K562 (cell line): Measurements from ENCODE around the gene IRX5. TPM values are rescaled to one million over a fixed set of nuclear protein-coding genes. Genes with fewer than 3 reads are reported as not detected.

Experiments
- ATAC-seq: fragments of 200-7000 bp; cut with Tn5 transposase; 3 replicates; pipeline ENCODE4 v1.9.1; 2020; ENCODE audit warnings: moderate library complexity
- BruUV-seq: library from RNA; stranded (reverse); fragments of 400-500 nt; replicated peaks from 2 replicates; lab custom pipeline; 2021; lab: Mats Ljungman, UMichigan
- CTCF ChIA-PET: fragments of 300-600 bp; formaldehyde crosslinking; extraction: SDS; loops from one replicate; lab custom pipeline; 2021; ENCODE audit warnings: low intra/inter-chr PET ratio; lab: Yijun Ruan, JAX
- POLR2A ChIA-PET: fragments of 300-600, 350-650 bp; sonication (Branson Sonifier 250); formaldehyde crosslinking; extraction: SDS; loops from one replicate; lab custom pipeline; 2021; ENCODE audit warnings: antibody characterized with exemption, inconsistent platforms; lab: Yijun Ruan, JAX
- DNase-seq, 4 experiments: peaks; one replicate each; pipeline versions ENCODE4 v3.0.0 to v3.0.0-alpha.2; 2011 to 2018; ENCODE audit warnings: low spot score in 3 of 4, mixed read lengths in 3 of 4; ENCODE audit errors: extremely low read depth in 1 of 4
- FAIRE-seq: peaks from 2 replicates; lab custom pipeline; 2011; peaks lifted over from hg19 to GRCh38; lab: Jason Lieb, UNC
- H2AFZ ChIP-seq: 2 replicates; pipeline ENCODE4 v1.6.0; 2011; ENCODE audit warnings: low read depth, low read length, control low read depth, inconsistent platforms
- H3K27ac ChIP-seq: fragments of 200-600 bp; 3 replicates; pipeline ENCODE4 v1.8.0; 2011; ENCODE audit warnings: low read depth, mild to moderate bottlenecking, control low read depth, inconsistent platforms, low read length, moderate library complexity, mixed read lengths; ENCODE audit errors: extremely low read depth
- H3K27me3 ChIP-seq, 2 experiments: fragments of 300-600 bp in 1 of 2; 2 replicates in 1 of 2; 3 replicates in 1 of 2; pipeline versions ENCODE4 v1.6.0 to v1.8.0; 2011; ENCODE audit warnings: inconsistent platforms in 2 of 2, low read length in 2 of 2, mild to moderate bottlenecking in 1 of 2, mixed read lengths in 1 of 2, moderate library complexity in 1 of 2; ENCODE audit not compliant: control insufficient read depth in 2 of 2, insufficient read depth in 2 of 2
- H3K36me3 ChIP-seq: fragments of 300-600 bp; 3 replicates; pipeline ENCODE4 v1.8.0; 2011; ENCODE audit warnings: mild to moderate bottlenecking, low read length, inconsistent platforms; ENCODE audit not compliant: control insufficient read depth, insufficient read depth
- H3K4me1 ChIP-seq, 2 experiments: fragments of 200-600 bp in 1 of 2; replicated peaks in 1 of 2; 2 replicates in 1 of 2; 3 replicates in 1 of 2; pipeline versions ENCODE4 v1.5.1 to v1.8.0; 2011; ENCODE audit warnings: inconsistent platforms in 2 of 2, low read length in 2 of 2, mild to moderate bottlenecking in 1 of 2, mixed read lengths in 1 of 2, moderate library complexity in 1 of 2; ENCODE audit not compliant: control insufficient read depth in 2 of 2, insufficient read depth in 2 of 2
- H3K4me2 ChIP-seq: 2 replicates; pipeline ENCODE4 v1.6.1; 2011; ENCODE audit warnings: low read length, control low read depth, inconsistent platforms, mixed read lengths; ENCODE audit not compliant: insufficient read depth
- H3K4me3 ChIP-seq: fragments of 200-600 bp; sonication (generic), shearing (Covaris generic); 2 replicates; pipeline ENCODE4 v1.5.1; 2016; ENCODE audit warnings: control low read depth, inconsistent platforms
- H3K79me2 ChIP-seq: fragments of 200-600 bp; 3 replicates; pipeline ENCODE4 v1.8.0; 2011; ENCODE audit warnings: low read length, inconsistent platforms; ENCODE audit not compliant: control insufficient read depth, insufficient read depth
- H3K9ac ChIP-seq, 2 experiments: 2 replicates each; pipeline versions ENCODE4 v1.6.0 to v1.6.1; 2011; ENCODE audit warnings: low read depth in 2 of 2, low read length in 2 of 2, control low read depth in 1 of 2, inconsistent platforms in 1 of 2, mild to moderate bottlenecking in 1 of 2, mixed read lengths in 1 of 2; ENCODE audit not compliant: insufficient read depth in 1 of 2
- H3K9me1 ChIP-seq: one replicate; pipeline ENCODE4 v1.6.0; 2011; ENCODE audit warnings: inconsistent platforms, mild to moderate bottlenecking, low read length, moderate library complexity; ENCODE audit not compliant: control insufficient read depth, insufficient read depth
- H3K9me3 ChIP-seq: replicated peaks from 2 replicates; pipeline ENCODE4 v1.5.1; 2011; ENCODE audit warnings: low read depth, low read length, inconsistent platforms; ENCODE audit not compliant: control insufficient read depth, insufficient read depth
- H4K20me1 ChIP-seq: replicated peaks from 2 replicates; pipeline ENCODE4 v1.6.1; 2011; ENCODE audit warnings: low read length, inconsistent platforms, mixed read lengths; ENCODE audit not compliant: control insufficient read depth, insufficient read depth
- ARHGAP35 ChIP-seq: fragments of 450-650 bp; IDR thresholded peaks from 2 replicates; pipeline ENCODE4 v1.6.1; 2018; ENCODE audit not compliant: partially characterized antibody
- CBX2 ChIP-seq: fragments of 200-600 bp; sonication (generic); IDR thresholded peaks from one replicate; pipeline ENCODE4 v1.6.1; 2012; ENCODE audit warnings: mild to moderate bottlenecking, low read length, inconsistent platforms; ENCODE audit not compliant: insufficient read depth, poor library complexity, severe bottlenecking
- CHAMP1 ChIP-seq: fragments of 450-650 bp; IDR thresholded peaks from 2 replicates; pipeline ENCODE4 v1.6.1; 2016; ENCODE audit warnings: mild to moderate bottlenecking
- CTCFL ChIP-seq: IDR thresholded peaks from 2 replicates; pipeline ENCODE4 v1.6.1; 2011; ENCODE audit warnings: borderline replicate concordance, low read depth, mild to moderate bottlenecking, moderate library complexity, low read length; ENCODE audit not compliant: insufficient read depth, poor library complexity, severe bottlenecking
- FOSL1 ChIP-seq: fragments of 200-800 bp; sonication (Bioruptor generic); conservative IDR thresholded peaks from 2 replicates; pipeline ENCODE4 v1.6.1; 2016; ENCODE audit warnings: missing genetic modification characterization, missing compliant biosample characterization
- GATAD2A ChIP-seq: fragments of 450-650 bp; IDR thresholded peaks from 2 replicates; pipeline ENCODE4 v1.6.1; 2017
- HDAC2 ChIP-seq: fragments of 450-650 bp; IDR thresholded peaks from 2 replicates; pipeline ENCODE4 v1.6.1; 2016; ENCODE audit warnings: mild to moderate bottlenecking
- MLX ChIP-seq, 2 experiments: fragments of 450-650 bp in 1 of 2; sonication (generic) in 1 of 2; formaldehyde crosslinking; conservative IDR thresholded peaks; 2 replicates each; pipeline versions ENCODE4 v1.4.0 to v1.8.1; 2020 to 2022; ENCODE audit warnings: mild to moderate bottlenecking in 1 of 2, missing genetic modification reagents in 1 of 2
- SLC30A9 ChIP-seq: fragments of 250-450 bp; sonication (Bioruptor Pico); IDR thresholded peaks from 2 replicates; pipeline ENCODE4 v1.8.0; 2022; ENCODE audit warnings: mild to moderate bottlenecking, moderate library complexity
- SMARCA5 ChIP-seq: fragments of 450-650 bp; IDR thresholded peaks from 2 replicates; pipeline ENCODE4 v1.6.1; 2016
- TAF15 ChIP-seq: fragments of 200-400 bp; formaldehyde crosslinking; IDR thresholded peaks from 2 replicates; pipeline ENCODE4 v1.6.1; 2017; ENCODE audit warnings: mild to moderate bottlenecking, low read depth, low read length, moderate library complexity
- ZFP91 ChIP-seq: sonication (generic); formaldehyde crosslinking; IDR thresholded peaks from 2 replicates; pipeline ENCODE4 v1.8.0; 2022; ENCODE audit warnings: mild to moderate bottlenecking, missing genetic modification reagents
- ZNF24 ChIP-seq: fragments of 450-650 bp; IDR thresholded peaks from 2 replicates; pipeline ENCODE4 v1.6.1; 2016
- ZNF263 ChIP-seq: sonication (generic); formaldehyde crosslinking; IDR thresholded peaks from 2 replicates; pipeline ENCODE4 v1.8.0; 2022; ENCODE audit warnings: mild to moderate bottlenecking, missing genetic modification reagents, borderline replicate concordance
- ZNF589 ChIP-seq: fragments of 200-800 bp; sonication (Bioruptor generic); IDR thresholded peaks from 2 replicates; pipeline ENCODE4 v1.6.1; 2016; ENCODE audit warnings: low read depth, missing genetic modification characterization, missing compliant biosample characterization
- WGBS: fragments of 100-300 bp; shearing (Covaris generic); methylation state at CpG from one replicate; pipeline ENCODE4 v1.1.6; 2016; ENCODE audit warnings: low coverage, mixed read lengths; ENCODE audit not compliant: insufficient coverage; ENCODE audit errors: missing lambda C conversion rate; 5-methylcytosine and 5-hydroxymethylcytosine counted together
- in situ Hi-C: fragments of 300-500 bp; cut with MboI; formaldehyde crosslinking; loops from 4 replicates; pipeline ENCODE4 v1.15.0; 2018; ENCODE audit warnings: inconsistent platforms, mixed read lengths
- intact Hi-C: fragments of 100-400 bp; cut with micrococcal nuclease; formaldehyde crosslinking; loops from 2 replicates; pipeline ENCODE4 v1.14.2; 2022
- polyA plus RNA-seq, 8 experiments: library from polyadenylated mRNA; depleted of rRNA in 4 of 8; stranded (reverse) in 5 of 8; unstranded in 3 of 8; fragments of >200 nt; fragmentation: Nextera tagmentation in 2 of 8; fragmentation: Illumina TruSeq in 1 of 8; extraction: Ambion mirVana in 2 of 8; extraction: Trizol in 1 of 8; gene quantifications; 2 replicates each; pipeline versions ENCODE4 v1.2.1 to v1.2.3, GENCODE V29; 2011 to 2014; ENCODE audit warnings: inconsistent platforms in 1 of 8, missing spikeins in 1 of 8
- total RNA-seq, 7 experiments: library from RNA; depleted of rRNA in 6 of 7; stranded (reverse); fragments of >200 nt in 6 of 7; fragmentation: Illumina TruSeq in 2 of 7; extraction: Trizol in 2 of 7; gene quantifications; 2 replicates each; pipeline versions ENCODE4 v1.2.1 to v1.2.3, GENCODE V29; 2011 to 2021; ENCODE audit warnings: low replicate concordance in 1 of 7

The IRX5 gene
- total and polyA plus RNA-seq, 9 of the 15 experiments (the other 6 are each of a cell fraction or from before 2014, with no cell fraction given) = 0.20 to 4.2 (median 0.94) TPM

GRCh38 chr16:54965464-54965863 lies 34.8 kb downstream of the IRX5 start:
- Histone ChIP-seq H3K27ac (no peak overlapping the region), H3K4me2 (no peak overlapping the region), H2AFZ (no peak overlapping the region), H4K20me1 (0 out of 2 replicates have a peak, but pooled peaks cover 4% of the 10 kb centered on the region), H3K4me1 (no peaks in the 10 kb centered on the region), H3K36me3 (no peaks in the 10 kb centered on the region), H3K9ac (no peak overlapping the region), H3K27me3 (peaks cover 2 to 22% of the 10 kb centered on the region in 2 experiments; a peak in 3 of 5 replicates), H3K4me3 (no peak overlapping the region), H3K9me3 (no peaks in the 10 kb centered on the region), H3K9me1 (no peaks in the 10 kb centered on the region), H3K79me2 (no peaks in the 10 kb centered on the region)
- ChIA-PET POLR2A (no interaction called here), CTCF (no interaction called here)
- WGBS = 3% methylated on average over 2 of the region's 2 CpGs
- no peak for DNase-seq
- TF ChIP-seq ARHGAP35 (no peak), SLC30A9 (CRISPR knock-in tag) (no peak), CHAMP1 (no peak), GATAD2A (no peak), ZNF589 (CRISPR knock-in tag) (no peak), ZNF24 (no peak), TAF15 (no peak), MLX (CRISPR knock-in tag; conservative IDR thresholded peaks at IDR 0.05) (no peak), CBX2 (no peak), ZFP91 (no peak), FOSL1 (tag) (no peak), CTCFL (no peak), SMARCA5 (no peak), HDAC2 (no peak), ZNF263 (no peak)
- BruUV-seq = no TSS peak
- in situ Hi-C loops = no loop called here
- intact Hi-C loops = no loop called here
- no peak for FAIRE-seq
- ATAC-seq = no peak
